HepG2 (cell line): ENCODE measurements around the gene HDGF. TPM values are rescaled to one million over a fixed set of nuclear protein-coding genes. Genes with fewer than 3 reads are reported as not detected.

Source experiments
- CENPX ChIP-seq: sonication (generic); formaldehyde crosslinking; IDR thresholded peaks from 2 replicates; pipeline ENCODE4 v1.9.0; 2021; ENCODE audit warnings: mild to moderate bottlenecking, missing genetic modification reagents, moderate library complexity
- CREBL2 ChIP-seq: sonication (generic); formaldehyde crosslinking; IDR thresholded peaks from 2 replicates; pipeline ENCODE4 v1.8.1; 2023; ENCODE audit warnings: missing genetic modification reagents, mild to moderate bottlenecking, borderline replicate concordance
- DDIT3 ChIP-seq: sonication (generic); formaldehyde crosslinking; IDR thresholded peaks from 2 replicates; pipeline ENCODE4 v1.4.0; 2020; ENCODE audit warnings: mild to moderate bottlenecking, missing genetic modification reagents
- FOXM1 ChIP-seq: sonication (generic); formaldehyde crosslinking; IDR thresholded peaks from 2 replicates; pipeline ENCODE4 v1.5.0; 2020; ENCODE audit warnings: missing genetic modification reagents
- KDM5B ChIP-seq: sonication (generic); formaldehyde crosslinking; IDR thresholded peaks from 2 replicates; pipeline ENCODE4 v1.4.0; 2020; ENCODE audit warnings: missing genetic modification reagents, mild to moderate bottlenecking, borderline replicate concordance
- KLF15 ChIP-seq: sonication (generic); formaldehyde crosslinking; IDR thresholded peaks from 2 replicates; pipeline ENCODE4 v1.8.1; 2023; ENCODE audit warnings: borderline replicate concordance, mild to moderate bottlenecking, inconsistent platforms, missing genetic modification reagents, mixed read lengths
- KMT2B ChIP-seq: IDR thresholded peaks from 2 replicates; pipeline ENCODE4 v1.6.1; 2016; ENCODE audit warnings: missing genetic modification reagents, missing compliant biosample characterization
- MIER3 ChIP-seq: IDR thresholded peaks from 2 replicates; pipeline ENCODE4 v1.6.1; 2016; ENCODE audit warnings: missing compliant biosample characterization, borderline replicate concordance
- RFXANK ChIP-seq: IDR thresholded peaks from 2 replicates; pipeline ENCODE4 v1.6.1; 2016
- SKI ChIP-seq: fragments of 450-650 bp; IDR thresholded peaks from one replicate; pipeline ENCODE4 v1.6.1; 2018; ENCODE audit warnings: mild to moderate bottlenecking; ENCODE audit not compliant: partially characterized antibody
- SMYD3 ChIP-seq: sonication (generic); formaldehyde crosslinking; IDR thresholded peaks from 2 replicates; pipeline ENCODE4 v1.8.1; 2023; ENCODE audit warnings: mild to moderate bottlenecking, missing genetic modification reagents
- SP140L ChIP-seq: sonication (generic); formaldehyde crosslinking; IDR thresholded peaks from 2 replicates; pipeline ENCODE4 v1.4.0; 2020; ENCODE audit warnings: missing genetic modification reagents, borderline replicate concordance
- SRF ChIP-seq: IDR thresholded peaks from 2 replicates; pipeline ENCODE4 v1.6.1; 2011; ENCODE audit warnings: mild to moderate bottlenecking, low read depth, low read length, moderate library complexity
- TP53 ChIP-seq: sonication (generic); formaldehyde crosslinking; conservative IDR thresholded peaks from 2 replicates; pipeline ENCODE4 v1.4.0; 2020; ENCODE audit warnings: missing genetic modification reagents
- ZBTB34 ChIP-seq: sonication (generic); formaldehyde crosslinking; IDR thresholded peaks from 2 replicates; pipeline ENCODE4 v1.8.0; 2022; ENCODE audit warnings: mild to moderate bottlenecking, missing genetic modification reagents
- ZEB1 ChIP-seq: IDR thresholded peaks from 2 replicates; pipeline ENCODE4 v1.6.1; 2012; ENCODE audit warnings: mild to moderate bottlenecking, low read depth, inconsistent platforms; ENCODE audit not compliant: insufficient replicate concordance
- ZNF20 ChIP-seq: sonication (generic); formaldehyde crosslinking; IDR thresholded peaks from 2 replicates; pipeline ENCODE4 v1.4.0; 2020; ENCODE audit warnings: mild to moderate bottlenecking, moderate library complexity, missing genetic modification reagents
- ZNF441 ChIP-seq: sonication (generic); formaldehyde crosslinking; IDR thresholded peaks from 2 replicates; pipeline ENCODE4 v1.7.0; 2021; ENCODE audit warnings: missing genetic modification reagents, borderline replicate concordance
- ZNF615 ChIP-seq: sonication (generic); formaldehyde crosslinking; IDR thresholded peaks from 2 replicates; pipeline ENCODE4 v1.5.0; 2020; ENCODE audit warnings: mild to moderate bottlenecking, missing genetic modification reagents, borderline replicate concordance
- ZNF7 ChIP-seq: IDR thresholded peaks from 2 replicates; pipeline ENCODE4 v1.6.1; 2016; ENCODE audit warnings: missing biosample characterization, missing genetic modification reagents
- ZNF800 ChIP-seq: sonication (generic); formaldehyde crosslinking; IDR thresholded peaks from 2 replicates; pipeline ENCODE4 v1.4.0; 2020; ENCODE audit warnings: missing genetic modification reagents
- polyA plus RNA-seq, 8 experiments: library from polyadenylated mRNA; depleted of rRNA in 3 of 8; stranded (reverse) in 7 of 8; unstranded in 1 of 8; fragments of >200 nt; fragmentation: Illumina TruSeq in 4 of 8; extraction: Trizol in 4 of 8; gene quantifications; 2 replicates each; pipeline versions ENCODE4 v1.2.1 to v1.2.3, GENCODE V29; 2011 to 2016; ENCODE audit warnings: low read depth in 4 of 8, missing spikeins in 1 of 8, mixed read lengths in 1 of 8; ENCODE audit not compliant: insufficient read depth in 1 of 8
- total RNA-seq, 5 experiments: library from RNA; depleted of rRNA; stranded (reverse); fragments of >200 nt; fragmentation: Illumina TruSeq; extraction: Trizol; gene quantifications; 2 replicates each; pipeline ENCODE4 v1.2.3, GENCODE V29; 2016; ENCODE audit warnings: low read depth in 1 of 5
- TF ChIP-seq, protein P1 (sequence below): sonication (generic); formaldehyde crosslinking; IDR thresholded peaks from 2 replicates; pipeline ENCODE4 v1.8.0; 2022; ENCODE audit warnings: low read depth, missing genetic modification reagents
- TF ChIP-seq, protein P2 (sequence below): IDR thresholded peaks from 2 replicates; pipeline ENCODE4 v1.6.1; 2016; ENCODE audit warnings: missing compliant biosample characterization, missing genetic modification reagents, borderline replicate concordance

Gene HDGF
- total and polyA plus RNA-seq, 2 of the 13 experiments (the other 11 are each of a cell fraction or from before 2014, with no cell fraction given) = 156 to 196 TPM

- TF ChIP-seq ZEB1 (no peak), MIER3 (peak; percentile 76; the same call in 1 of the 2 replicates), ZNF7 (no peak), CENPX (CRISPR knock-in tag) (no peak), CREBL2 (CRISPR knock-in tag) (peak; percentile 57; the same call in 1 of the 2 replicates), DDIT3 (CRISPR knock-in tag) (no peak), RFXANK (peak; percentile 59; the same call in 1 of the 2 replicates), KMT2B (peak; percentile 81), KLF15 (no peak), ZNF20 (CRISPR knock-in tag) (no peak), SP140L (CRISPR knock-in tag) (no peak), KDM5B (CRISPR knock-in tag) (peak; percentile 94; the same call in 1 of the 2 replicates), FOXM1 (CRISPR knock-in tag) (no peak), SRF (no peak; the same call in 1 of the 2 replicates), ZNF441 (CRISPR knock-in tag) (no peak), ZNF615 (CRISPR knock-in tag) (no peak; the same call in 1 of the 2 replicates), SMYD3 (CRISPR knock-in tag) (peak; percentile 84), SKI (peak; percentile 11), TP53 (CRISPR knock-in tag) (peak; percentile 91), ZNF800 (CRISPR knock-in tag) (0 out of 2 replicates have a peak, but pooled peaks have one; percentile 29), ZBTB34 (CRISPR knock-in tag) (peak; percentile 66; the same call in 1 of the 2 replicates)
- TF ChIP-seq, protein P1, sequence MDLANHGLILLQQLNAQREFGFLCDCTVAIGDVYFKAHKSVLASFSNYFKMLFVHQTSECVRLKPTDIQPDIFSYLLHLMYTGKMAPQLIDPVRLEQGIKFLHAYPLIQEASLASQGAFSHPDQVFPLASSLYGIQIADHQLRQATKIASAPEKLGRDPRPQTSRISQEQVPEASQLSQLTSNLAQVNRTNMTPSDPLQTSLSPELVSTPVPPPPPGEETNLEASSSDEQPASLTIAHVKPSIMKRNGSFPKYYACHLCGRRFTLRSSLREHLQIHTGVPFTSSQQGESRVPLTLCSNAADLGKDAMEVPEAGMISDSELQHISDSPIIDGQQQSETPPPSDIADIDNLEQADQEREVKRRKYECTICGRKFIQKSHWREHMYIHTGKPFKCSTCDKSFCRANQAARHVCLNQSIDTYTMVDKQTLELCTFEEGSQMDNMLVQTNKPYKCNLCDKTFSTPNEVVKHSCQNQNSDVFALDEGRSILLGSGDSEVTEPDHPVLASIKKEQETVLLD (CRISPR knock-in tag) = peak; percentile 72
- TF ChIP-seq, protein P2, sequence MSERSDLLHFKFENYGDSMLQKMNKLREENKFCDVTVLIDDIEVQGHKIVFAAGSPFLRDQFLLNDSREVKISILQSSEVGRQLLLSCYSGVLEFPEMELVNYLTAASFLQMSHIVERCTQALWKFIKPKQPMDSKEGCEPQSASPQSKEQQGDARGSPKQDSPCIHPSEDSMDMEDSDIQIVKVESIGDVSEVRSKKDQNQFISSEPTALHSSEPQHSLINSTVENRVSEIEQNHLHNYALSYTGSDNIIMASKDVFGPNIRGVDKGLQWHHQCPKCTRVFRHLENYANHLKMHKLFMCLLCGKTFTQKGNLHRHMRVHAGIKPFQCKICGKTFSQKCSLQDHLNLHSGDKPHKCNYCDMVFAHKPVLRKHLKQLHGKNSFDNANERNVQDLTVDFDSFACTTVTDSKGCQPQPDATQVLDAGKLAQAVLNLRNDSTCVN (CRISPR knock-in tag) = no peak; the same call in 1 of the 2 replicates
Observed at GRCh38 chr1:156740741-156741480, 10.6 kb downstream of the HDGF start, which contains the start of gene MRPL24 (continued).
